HFFc6 (cell line): Measurements from ENCODE around the gene SERINC3. TPM values are rescaled to one million over a fixed set of nuclear protein-coding genes. Genes with fewer than 3 reads are reported as not detected.
A peak's percentile ranks its signal among the peaks of the same experiment; 100 is the strongest.

Experiments used
- DNase-seq: peaks from one replicate; pipeline ENCODE4 v3.0.0-alpha.2; 2018
- H3K27ac Mint-ChIP-seq: 2 replicates; pipeline ENCODE4 v1.8.0; 2020; ENCODE audit warnings: mild to moderate bottlenecking, mixed read lengths
- H3K27me3 Mint-ChIP-seq: 2 replicates; pipeline ENCODE4 v1.8.0; 2021; ENCODE audit warnings: mild to moderate bottlenecking, moderate library complexity, mixed read lengths; ENCODE audit not compliant: insufficient read depth
- H3K36me3 Mint-ChIP-seq: 2 replicates; pipeline ENCODE4 v1.8.0; 2021; ENCODE audit warnings: low read depth, mixed read lengths
- H3K4me1 Mint-ChIP-seq: 2 replicates; pipeline ENCODE4 v1.8.0; 2020; ENCODE audit warnings: low read depth, mixed read lengths
- H3K4me3 Mint-ChIP-seq: 2 replicates; pipeline ENCODE4 v1.8.0; 2020; ENCODE audit warnings: mild to moderate bottlenecking, moderate library complexity, mixed read lengths
- H3K9me3 Mint-ChIP-seq: 2 replicates; pipeline ENCODE4 v1.8.0; 2020; ENCODE audit warnings: mild to moderate bottlenecking, mixed read lengths
- total RNA-seq, 6 experiments: library from RNA; stranded (reverse); fragmentation: NEBNext Ultra II Directional; extraction: Animal tissue kit (Norgen Biotek cat#: 25700); gene quantifications; 2 replicates in 1 of 6; 3 replicates in 5 of 6; pipeline ENCODE4 v1.2.3, GENCODE V29; 2021
- TF ChIP-seq, protein P1 (sequence below): fragments of 200-600 bp; sonication (generic); IDR thresholded peaks from 2 replicates; pipeline ENCODE4 v1.5.0; 2021; ENCODE audit warnings: antibody characterized with exemption, mild to moderate bottlenecking

The SERINC3 gene
- total RNA-seq, 6 experiments from 2014 or later: 161 to 219 (median 188) TPM

- H3K9me3 Mint-ChIP-seq: no peaks in the 10 kb centered on the region
- H3K36me3 Mint-ChIP-seq: peaks cover 72% of the 10 kb centered on the region
- TF ChIP-seq, protein P1, sequence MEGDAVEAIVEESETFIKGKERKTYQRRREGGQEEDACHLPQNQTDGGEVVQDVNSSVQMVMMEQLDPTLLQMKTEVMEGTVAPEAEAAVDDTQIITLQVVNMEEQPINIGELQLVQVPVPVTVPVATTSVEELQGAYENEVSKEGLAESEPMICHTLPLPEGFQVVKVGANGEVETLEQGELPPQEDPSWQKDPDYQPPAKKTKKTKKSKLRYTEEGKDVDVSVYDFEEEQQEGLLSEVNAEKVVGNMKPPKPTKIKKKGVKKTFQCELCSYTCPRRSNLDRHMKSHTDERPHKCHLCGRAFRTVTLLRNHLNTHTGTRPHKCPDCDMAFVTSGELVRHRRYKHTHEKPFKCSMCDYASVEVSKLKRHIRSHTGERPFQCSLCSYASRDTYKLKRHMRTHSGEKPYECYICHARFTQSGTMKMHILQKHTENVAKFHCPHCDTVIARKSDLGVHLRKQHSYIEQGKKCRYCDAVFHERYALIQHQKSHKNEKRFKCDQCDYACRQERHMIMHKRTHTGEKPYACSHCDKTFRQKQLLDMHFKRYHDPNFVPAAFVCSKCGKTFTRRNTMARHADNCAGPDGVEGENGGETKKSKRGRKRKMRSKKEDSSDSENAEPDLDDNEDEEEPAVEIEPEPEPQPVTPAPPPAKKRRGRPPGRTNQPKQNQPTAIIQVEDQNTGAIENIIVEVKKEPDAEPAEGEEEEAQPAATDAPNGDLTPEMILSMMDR: no peak
- peak overlapping the region; percentile 100 for H3K27ac Mint-ChIP-seq
- peak overlapping the region; percentile 81 for H3K4me3 Mint-ChIP-seq
- H3K4me1 Mint-ChIP-seq: peaks cover 90% of the 10 kb centered on the region
- H3K27me3 Mint-ChIP-seq: no peaks in the 10 kb centered on the region; the same call in none of the 2 replicates
- DNase-seq: no peak
Measured at GRCh38 chr20:44494681-44495080, 27.2 kb downstream of the SERINC3 start.

- Mint-ChIP-seq H3K4me3 (peak overlapping the region; percentile 81), H3K36me3 (peaks cover 73% of the 10 kb centered on the region), H3K4me1 (peaks cover 91% of the 10 kb centered on the region)
Measured at GRCh38 chr20:44494266-44494665, 27.6 kb downstream of the SERINC3 start.

DNA sequence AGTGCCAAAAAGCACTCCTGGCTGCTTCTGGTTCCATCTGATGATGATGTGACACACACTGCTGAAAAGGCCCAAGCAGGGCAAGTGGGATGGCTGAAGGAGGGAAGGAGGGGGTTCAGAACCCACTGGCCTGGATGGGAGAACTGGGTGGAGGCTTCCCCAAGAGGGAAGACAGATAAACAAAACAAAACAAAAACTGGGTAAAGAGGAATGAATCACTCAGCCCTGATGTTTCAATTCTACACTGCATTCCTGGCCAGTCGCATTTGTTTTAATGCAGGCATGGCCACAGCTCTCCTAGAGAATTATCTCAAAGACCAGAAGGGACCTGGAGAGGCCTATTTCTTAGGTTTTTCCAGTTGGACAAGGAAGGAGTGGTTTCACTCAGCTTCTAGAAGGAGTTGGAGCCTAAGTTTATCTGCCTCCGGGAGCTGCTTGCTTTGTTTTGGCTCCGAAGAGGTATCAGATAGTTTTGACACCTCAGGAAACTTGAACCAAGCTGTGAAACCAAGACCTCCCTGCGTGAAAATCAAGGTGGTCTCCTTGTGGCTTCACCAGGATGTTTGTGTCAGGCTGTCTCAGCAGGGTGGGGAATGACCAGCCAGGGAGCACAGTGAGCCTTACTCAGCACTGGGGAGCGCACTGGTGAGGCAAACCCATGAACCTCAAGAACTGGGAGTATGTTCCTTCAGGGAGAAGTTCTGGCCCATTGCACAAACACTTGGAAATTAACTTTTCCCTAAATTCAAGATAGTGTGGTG is 30.1 kb downstream of the SERINC3 start:
- peak overlapping the region; percentile 92 for H3K27ac Mint-ChIP-seq

More at GRCh38 chr20:44494266-44494665, 27.6 kb downstream of the SERINC3 start:
- H3K27ac Mint-ChIP-seq: peak overlapping the region; percentile 100
- TF ChIP-seq, protein P1: peak; percentile 32
- peak; percentile 64 for DNase-seq
- no peaks in the 10 kb centered on the region for H3K9me3 Mint-ChIP-seq
- no peaks in the 10 kb centered on the region; the same call in none of the 2 replicates for H3K27me3 Mint-ChIP-seq

GRCh38 chr20:44489931-44490330 is 31.9 kb downstream of the SERINC3 start:
- Mint-ChIP-seq H3K9me3 (no peaks in the 10 kb centered on the region), H3K36me3 (peaks cover 66% of the 10 kb centered on the region), H3K4me1 (peaks cover 61% of the 10 kb centered on the region), H3K27ac (peak overlapping the region; percentile 71; the same call in 1 of the 2 replicates), H3K4me3 (no peak overlapping the region), H3K27me3 (no peaks in the 10 kb centered on the region; the same call in none of the 2 replicates)
- TF ChIP-seq, protein P1: no peak
- no peak for DNase-seq

More for the DNA sequence above, 30.1 kb downstream of the SERINC3 start:
- H3K9me3 Mint-ChIP-seq: no peaks in the 10 kb centered on the region
- TF ChIP-seq, protein P1: no peak
- H3K4me3 Mint-ChIP-seq: peak overlapping the region; percentile 32
- peaks cover 66% of the 10 kb centered on the region for H3K36me3 Mint-ChIP-seq
- no peaks in the 10 kb centered on the region; the same call in none of the 2 replicates for H3K27me3 Mint-ChIP-seq
- DNase-seq: peak; percentile 61
- H3K4me1 Mint-ChIP-seq: peaks cover 68% of the 10 kb centered on the region

DNA sequence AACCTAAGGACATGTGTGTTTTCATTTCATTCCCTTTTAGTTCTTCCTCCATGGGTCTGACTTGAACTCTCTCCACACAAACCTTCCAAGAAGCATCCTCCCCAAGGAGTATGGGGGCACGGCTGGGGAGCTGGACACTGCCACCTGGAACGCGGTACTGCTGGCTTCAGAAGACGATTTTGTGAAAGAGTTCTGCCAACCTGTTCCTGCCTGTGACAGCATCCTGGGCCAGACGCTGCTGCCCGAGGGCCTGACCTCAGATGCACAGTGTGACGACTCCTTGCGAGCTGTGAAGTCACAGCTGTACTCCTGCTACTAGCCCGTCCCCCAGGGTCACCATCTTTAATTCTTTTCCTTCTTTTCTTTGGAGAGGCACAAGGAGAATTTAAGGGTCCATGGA is 32.6 kb downstream of the SERINC3 start:
- H3K9me3 Mint-ChIP-seq: no peaks in the 10 kb centered on the region
- peaks cover 60% of the 10 kb centered on the region for H3K36me3 Mint-ChIP-seq
- H3K27me3 Mint-ChIP-seq: peaks cover 1% of the 10 kb centered on the region
- TF ChIP-seq, protein P1: no peak
- 0 out of 2 replicates have a peak overlapping the region, but pooled peaks have one; percentile 38 for H3K27ac Mint-ChIP-seq
- no peak overlapping the region for H3K4me3 Mint-ChIP-seq
- H3K4me1 Mint-ChIP-seq: peaks cover 55% of the 10 kb centered on the region
- DNase-seq: no peak
